NB4 (cell line): ENCODE data around the gene PKLR.

ENCODE experiments used
- MYC ChIP-seq: IDR thresholded peaks from 2 replicates; pipeline ENCODE4 v1.6.1; 2011; ENCODE audit warnings: low read depth, low read length
- POLR2A ChIP-seq: IDR thresholded peaks from 2 replicates; pipeline ENCODE4 v1.6.1; 2011; ENCODE audit warnings: mild to moderate bottlenecking; ENCODE audit not compliant: insufficient read length; ENCODE audit errors: extremely low read depth
- TF ChIP-seq, protein P1 (sequence below): IDR thresholded peaks from one replicate; pipeline ENCODE4 v1.5.1; 2012; ENCODE audit warnings: low read depth, low read length

- TF ChIP-seq, protein P1, sequence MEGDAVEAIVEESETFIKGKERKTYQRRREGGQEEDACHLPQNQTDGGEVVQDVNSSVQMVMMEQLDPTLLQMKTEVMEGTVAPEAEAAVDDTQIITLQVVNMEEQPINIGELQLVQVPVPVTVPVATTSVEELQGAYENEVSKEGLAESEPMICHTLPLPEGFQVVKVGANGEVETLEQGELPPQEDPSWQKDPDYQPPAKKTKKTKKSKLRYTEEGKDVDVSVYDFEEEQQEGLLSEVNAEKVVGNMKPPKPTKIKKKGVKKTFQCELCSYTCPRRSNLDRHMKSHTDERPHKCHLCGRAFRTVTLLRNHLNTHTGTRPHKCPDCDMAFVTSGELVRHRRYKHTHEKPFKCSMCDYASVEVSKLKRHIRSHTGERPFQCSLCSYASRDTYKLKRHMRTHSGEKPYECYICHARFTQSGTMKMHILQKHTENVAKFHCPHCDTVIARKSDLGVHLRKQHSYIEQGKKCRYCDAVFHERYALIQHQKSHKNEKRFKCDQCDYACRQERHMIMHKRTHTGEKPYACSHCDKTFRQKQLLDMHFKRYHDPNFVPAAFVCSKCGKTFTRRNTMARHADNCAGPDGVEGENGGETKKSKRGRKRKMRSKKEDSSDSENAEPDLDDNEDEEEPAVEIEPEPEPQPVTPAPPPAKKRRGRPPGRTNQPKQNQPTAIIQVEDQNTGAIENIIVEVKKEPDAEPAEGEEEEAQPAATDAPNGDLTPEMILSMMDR: no peak
- no peak for TF ChIP-seq POLR2A
- TF ChIP-seq MYC: no peak
Observed at GRCh38 chr1:155266553-155266952, 34.7 kb downstream of the PKLR start.
